Calu3 (cell line): ENCODE data around the gene ZNF358. TPM values are rescaled to one million over a fixed set of nuclear protein-coding genes. Genes with fewer than 3 reads are reported as not detected.

Experiments
- BruUV-seq: library from RNA; stranded (reverse); fragments of 400-500 nt; replicated peaks from 2 replicates; lab custom pipeline; 2021; lab: Mats Ljungman, UMichigan
- CTCF ChIA-PET: fragments of 300-600 bp; sonication (Branson Sonifier 250); formaldehyde crosslinking; loops from one replicate; lab custom pipeline; 2022; ENCODE audit warnings: antibody characterized with exemption; lab: Charles Lee
- DNase-seq: peaks from one replicate; pipeline ENCODE4 v3.0.0; 2022
- H3K27ac Mint-ChIP-seq: one replicate; pipeline ENCODE4 v1.8.0; 2022; ENCODE audit warnings: mixed read lengths; ENCODE audit not compliant: unreplicated experiment
- H3K27me3 Mint-ChIP-seq: one replicate; pipeline ENCODE4 v1.8.0; 2022; ENCODE audit warnings: mixed read lengths; ENCODE audit not compliant: unreplicated experiment
- H3K36me3 Mint-ChIP-seq: one replicate; pipeline ENCODE4 v1.8.0; 2022; ENCODE audit warnings: mild to moderate bottlenecking, moderate library complexity, mixed read lengths; ENCODE audit not compliant: insufficient read depth, unreplicated experiment
- H3K4me1 Mint-ChIP-seq: one replicate; pipeline ENCODE4 v1.8.0; 2022; ENCODE audit warnings: mild to moderate bottlenecking, low read depth, mixed read lengths; ENCODE audit not compliant: unreplicated experiment
- H3K4me3 Mint-ChIP-seq: one replicate; pipeline ENCODE4 v1.8.0; 2022; ENCODE audit warnings: mild to moderate bottlenecking, low read depth, moderate library complexity, mixed read lengths; ENCODE audit not compliant: unreplicated experiment
- H3K9me3 Mint-ChIP-seq: one replicate; pipeline ENCODE4 v1.8.0; 2022; ENCODE audit warnings: low read depth, mixed read lengths; ENCODE audit not compliant: unreplicated experiment
- intact Hi-C: fragments of 100-400 bp; cut with micrococcal nuclease; formaldehyde crosslinking; loops from one replicate; pipeline ENCODE4 v1.10.0; 2022; ENCODE audit not compliant: unreplicated experiment
- total RNA-seq: library from RNA; stranded (reverse); gene quantifications from 2 replicates; pipeline ENCODE4 v1.2.3, GENCODE V29; 2022
- TF ChIP-seq, protein P1 (sequence below): fragments of 200-600 bp; IDR thresholded peaks from one replicate; pipeline ENCODE4 v1.8.0; 2022; ENCODE audit warnings: antibody characterized with exemption; ENCODE audit not compliant: unreplicated experiment

The ZNF358 gene
- total RNA-seq, 1 experiment from 2014 or later, result 23.8 TPM

DNA sequence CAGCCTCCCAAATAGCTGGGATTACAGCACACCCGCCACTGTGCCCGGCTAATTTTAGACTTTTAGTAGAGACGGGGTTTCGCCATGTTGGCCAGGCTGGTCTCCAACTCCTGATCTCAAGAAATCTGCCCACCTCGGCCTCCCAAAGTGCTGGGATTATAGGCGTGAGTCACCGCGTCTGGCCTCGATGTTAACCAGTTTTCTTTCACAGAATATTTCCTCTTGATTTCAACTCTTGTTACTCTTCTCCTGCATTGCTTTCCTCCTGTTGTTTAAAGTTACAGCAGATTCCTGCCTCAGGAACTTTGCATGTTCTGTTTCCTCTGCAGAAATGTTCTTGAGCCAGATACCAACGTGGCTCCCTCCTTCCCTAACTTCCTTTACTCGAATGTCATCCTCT lies 23.3 kb upstream of the ZNF358 start:
- no peak overlapping the region for H3K4me3 Mint-ChIP-seq
- CTCF ChIA-PET, result no interaction called here
- DNase-seq, result no peak

DNA sequence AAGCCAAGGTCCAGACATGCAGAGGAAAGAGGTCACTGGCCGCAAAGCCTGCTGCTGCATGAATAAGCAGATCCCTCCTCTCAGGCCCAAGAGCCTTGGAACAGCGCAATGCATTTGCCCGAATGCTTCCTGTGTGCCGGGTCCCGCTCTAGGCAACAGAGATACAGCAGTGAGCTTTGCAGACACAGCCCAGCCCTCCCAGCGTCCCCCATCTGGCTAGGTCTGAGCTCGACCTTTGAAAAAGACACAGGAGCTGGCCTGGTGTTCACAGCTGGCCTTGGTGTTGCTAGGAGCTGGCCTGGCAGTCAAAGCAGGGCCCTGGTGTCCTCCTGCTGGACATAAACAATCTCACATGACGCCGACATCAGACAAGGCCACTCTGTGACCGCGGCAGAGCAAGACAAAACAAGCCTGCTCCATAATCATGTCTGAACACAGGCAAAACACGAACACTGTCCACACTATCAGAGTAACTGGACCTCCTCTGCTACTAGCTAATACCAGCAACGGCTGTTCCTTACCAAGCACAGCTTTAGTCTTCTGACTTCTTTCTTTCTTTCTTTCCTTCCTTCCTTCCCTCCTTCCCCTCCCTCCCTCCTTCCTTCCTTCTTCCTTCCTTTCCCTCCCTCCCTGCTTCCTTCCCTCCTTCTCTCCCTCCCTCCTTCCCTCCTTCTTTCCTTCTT lies 21.3 kb upstream of the ZNF358 start:
- peaks cover 42% of the 10 kb centered on the region for H3K27me3 Mint-ChIP-seq
- peaks cover 7% of the 10 kb centered on the region for H3K36me3 Mint-ChIP-seq
- CTCF ChIA-PET, result no interaction called here
- no peak for DNase-seq
- H3K4me1 Mint-ChIP-seq, result peaks cover 5% of the 10 kb centered on the region
- TF ChIP-seq, protein P1, sequence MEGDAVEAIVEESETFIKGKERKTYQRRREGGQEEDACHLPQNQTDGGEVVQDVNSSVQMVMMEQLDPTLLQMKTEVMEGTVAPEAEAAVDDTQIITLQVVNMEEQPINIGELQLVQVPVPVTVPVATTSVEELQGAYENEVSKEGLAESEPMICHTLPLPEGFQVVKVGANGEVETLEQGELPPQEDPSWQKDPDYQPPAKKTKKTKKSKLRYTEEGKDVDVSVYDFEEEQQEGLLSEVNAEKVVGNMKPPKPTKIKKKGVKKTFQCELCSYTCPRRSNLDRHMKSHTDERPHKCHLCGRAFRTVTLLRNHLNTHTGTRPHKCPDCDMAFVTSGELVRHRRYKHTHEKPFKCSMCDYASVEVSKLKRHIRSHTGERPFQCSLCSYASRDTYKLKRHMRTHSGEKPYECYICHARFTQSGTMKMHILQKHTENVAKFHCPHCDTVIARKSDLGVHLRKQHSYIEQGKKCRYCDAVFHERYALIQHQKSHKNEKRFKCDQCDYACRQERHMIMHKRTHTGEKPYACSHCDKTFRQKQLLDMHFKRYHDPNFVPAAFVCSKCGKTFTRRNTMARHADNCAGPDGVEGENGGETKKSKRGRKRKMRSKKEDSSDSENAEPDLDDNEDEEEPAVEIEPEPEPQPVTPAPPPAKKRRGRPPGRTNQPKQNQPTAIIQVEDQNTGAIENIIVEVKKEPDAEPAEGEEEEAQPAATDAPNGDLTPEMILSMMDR, result no peak
- no peak overlapping the region for H3K4me3 Mint-ChIP-seq
- intact Hi-C loops, result no loop called here
- H3K27ac Mint-ChIP-seq, result no peak overlapping the region
- BruUV-seq, result no TSS peak
- H3K9me3 Mint-ChIP-seq, result no peaks in the 10 kb centered on the region

More for the DNA sequence above, 23.3 kb upstream of the ZNF358 start:
- no peaks in the 10 kb centered on the region for H3K9me3 Mint-ChIP-seq
- H3K27ac Mint-ChIP-seq, result no peak overlapping the region
- H3K36me3 Mint-ChIP-seq, result peaks cover 21% of the 10 kb centered on the region
- intact Hi-C loops, result no loop called here
- H3K4me1 Mint-ChIP-seq, result peaks cover 9% of the 10 kb centered on the region
- H3K27me3 Mint-ChIP-seq, result peaks cover 26% of the 10 kb centered on the region
- TF ChIP-seq, protein P1, result no peak
- no TSS peak for BruUV-seq

GRCh38 chr19:7497292-7497691 lies 18.6 kb upstream of the ZNF358 start:
- no TSS peak for BruUV-seq
- Mint-ChIP-seq H3K9me3 (no peaks in the 10 kb centered on the region), H3K4me3 (no peak overlapping the region), H3K36me3 (peaks cover 5% of the 10 kb centered on the region), H3K4me1 (no peaks in the 10 kb centered on the region), H3K27ac (no peak overlapping the region), H3K27me3 (peaks cover 44% of the 10 kb centered on the region)
- peak; percentile 16 for DNase-seq
- CTCF ChIA-PET, result interaction anchor here (0.6 to 1.4 kb wide), 2 partner anchors 9 to 358 kb away, joined by 4 to 6 read pairs; no protein-coding TSS in a partner anchor
- TF ChIP-seq, protein P1, result no peak
- intact Hi-C loops, result no loop called here

GRCh38 chr19:7500811-7501450 lies 15.0 kb upstream of the ZNF358 start:
- BruUV-seq, result no TSS peak
- DNase-seq, result peak; percentile 82
- Mint-ChIP-seq H3K27ac (no peak overlapping the region), H3K9me3 (no peaks in the 10 kb centered on the region), H3K36me3 (peaks cover 5% of the 10 kb centered on the region), H3K4me3 (peak overlapping the region; percentile 61), H3K4me1 (no peaks in the 10 kb centered on the region), H3K27me3 (peaks cover 31% of the 10 kb centered on the region)
- intact Hi-C loops, result no loop called here
- TF ChIP-seq, protein P1, result peak; percentile 18
- CTCF ChIA-PET, result no interaction called here
